ENCODE results near the gene JAML. TPM values are rescaled to one million over a fixed set of nuclear protein-coding genes. Genes with fewer than 3 reads are reported as not detected.
"Not testable (repeated sequence)": the region's sequence is repeated elsewhere in the genome, so short reads cannot be mapped to it uniquely, and the experiment has no call there.

JAML gene
- total RNA-seq, 1 donor from 2014 or later = 6.8 TPM

DNA sequence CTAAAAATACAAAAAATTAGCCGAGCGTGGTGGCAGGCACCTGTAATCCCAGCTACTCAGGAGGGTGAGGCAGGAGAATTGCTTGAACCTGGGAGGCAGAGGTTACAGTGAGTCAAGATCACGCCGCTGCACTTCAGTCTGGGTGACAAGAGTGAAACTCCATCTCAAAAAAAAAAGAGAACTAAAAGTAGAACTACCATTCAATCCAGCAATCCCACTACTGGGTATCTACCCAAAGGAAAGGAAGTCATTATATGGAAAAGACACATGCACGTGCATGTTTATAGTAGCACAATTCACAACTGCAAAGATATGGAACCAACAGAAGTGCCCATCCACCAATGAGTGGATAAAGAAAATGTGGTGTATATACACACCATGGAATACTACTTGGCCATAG lies 41.1 kb downstream of the JAML start:
- H3K27me3 ChIP-seq (ENCODE audit: control insufficient read depth in 3 of 3, insufficient read depth in 3 of 3, low read length in 3 of 3); H3K9ac ChIP-seq (ENCODE audit: low read depth in 1 of 3, low read length in 3 of 3); H3K27ac ChIP-seq (ENCODE audit: low read depth, low read length); H3K4me3 ChIP-seq (ENCODE audit: low read length in 3 of 3); H3K9me3 ChIP-seq (ENCODE audit: control insufficient read depth in 3 of 3, low read length in 3 of 3); H3K36me3 ChIP-seq (ENCODE audit: control insufficient read depth in 3 of 3, insufficient read depth in 3 of 3, low read length in 3 of 3): not testable (repeated sequence)
- H3K4me1 ChIP-seq (ENCODE audit: control insufficient read depth in 3 of 3, insufficient read depth in 3 of 3, low read length in 3 of 3) = peaks cover 8 to 12% (median 12%) of the 10 kb centered on the region in 3 donors

- Histone ChIP-seq H3K27me3 (ENCODE audit: control insufficient read depth in 3 of 3, insufficient read depth in 3 of 3, low read length in 3 of 3) (no peaks in the 10 kb centered on the region), H3K9me3 (ENCODE audit: control insufficient read depth in 3 of 3, low read length in 3 of 3) (no peaks in the 10 kb centered on the region), H3K9ac (ENCODE audit: low read depth in 1 of 3, low read length in 3 of 3) (peak overlapping the region; percentile 30 to 84 (median 45)), H3K4me3 (ENCODE audit: low read length in 3 of 3) (peak overlapping the region; percentile 50 to 70 (median 54)), H3K4me1 (ENCODE audit: control insufficient read depth in 3 of 3, insufficient read depth in 3 of 3, low read length in 3 of 3) (peaks cover 13 to 23% (median 22%) of the 10 kb centered on the region in 3 donors), H3K27ac (ENCODE audit: low read depth, low read length) (peak overlapping the region; percentile 28), H3K36me3 (ENCODE audit: control insufficient read depth in 3 of 3, insufficient read depth in 3 of 3, low read length in 3 of 3) (no peaks in the 10 kb centered on the region)
Observed at GRCh38 chr11:118180300-118180703, 44.5 kb downstream of the JAML start.

GRCh38 chr11:118176778-118177134 lies 48.1 kb downstream of the JAML start:
- Histone ChIP-seq H3K36me3 (ENCODE audit: control insufficient read depth in 3 of 3, insufficient read depth in 3 of 3, low read length in 3 of 3) (no peaks in the 10 kb centered on the region), H3K27me3 (ENCODE audit: control insufficient read depth in 3 of 3, insufficient read depth in 3 of 3, low read length in 3 of 3) (no peaks in the 10 kb centered on the region), H3K27ac (ENCODE audit: low read depth, low read length) (no peak overlapping the region), H3K4me1 (ENCODE audit: control insufficient read depth in 3 of 3, insufficient read depth in 3 of 3, low read length in 3 of 3) (peaks cover 18 to 42% (median 41%) of the 10 kb centered on the region in 3 donors), H3K9me3 (ENCODE audit: control insufficient read depth in 3 of 3, low read length in 3 of 3) (no peaks in the 10 kb centered on the region), H3K9ac (ENCODE audit: low read depth in 1 of 3, low read length in 3 of 3) (peak overlapping the region in 1 of 3 donors; percentile 43), H3K4me3 (ENCODE audit: low read length in 3 of 3) (peak overlapping the region in 1 of 3 donors; percentile 81)

GRCh38 chr11:118175993-118176777 lies 48.6 kb downstream of the JAML start, which contains the start of gene SCN2B:
TSS of gene SCN2B (minus strand) at chr11:118176639. CDS start at chr11:118176431, 208 bp downstream.
- Histone ChIP-seq H3K36me3 (ENCODE audit: control insufficient read depth in 3 of 3, insufficient read depth in 3 of 3, low read length in 3 of 3) (no peaks in the 10 kb centered on the region), H3K9me3 (ENCODE audit: control insufficient read depth in 3 of 3, low read length in 3 of 3) (no peaks in the 10 kb centered on the region), H3K27me3 (ENCODE audit: control insufficient read depth in 3 of 3, insufficient read depth in 3 of 3, low read length in 3 of 3) (peaks cover 0 to 1% (median 0%) of the 10 kb centered on the region in 3 donors), H3K4me3 (ENCODE audit: low read length in 3 of 3) (peak within 1 kb of the TSS; percentile 79 to 86 (median 81)), H3K4me1 (ENCODE audit: control insufficient read depth in 3 of 3, insufficient read depth in 3 of 3, low read length in 3 of 3) (peaks cover 19 to 48% (median 46%) of the 10 kb centered on the region in 3 donors), H3K27ac (ENCODE audit: low read depth, low read length) (peak within 1 kb of the TSS; percentile 76), H3K9ac (ENCODE audit: low read depth in 1 of 3, low read length in 3 of 3) (peak within 1 kb of the TSS; percentile 81 to 97 (median 85))

DNA sequence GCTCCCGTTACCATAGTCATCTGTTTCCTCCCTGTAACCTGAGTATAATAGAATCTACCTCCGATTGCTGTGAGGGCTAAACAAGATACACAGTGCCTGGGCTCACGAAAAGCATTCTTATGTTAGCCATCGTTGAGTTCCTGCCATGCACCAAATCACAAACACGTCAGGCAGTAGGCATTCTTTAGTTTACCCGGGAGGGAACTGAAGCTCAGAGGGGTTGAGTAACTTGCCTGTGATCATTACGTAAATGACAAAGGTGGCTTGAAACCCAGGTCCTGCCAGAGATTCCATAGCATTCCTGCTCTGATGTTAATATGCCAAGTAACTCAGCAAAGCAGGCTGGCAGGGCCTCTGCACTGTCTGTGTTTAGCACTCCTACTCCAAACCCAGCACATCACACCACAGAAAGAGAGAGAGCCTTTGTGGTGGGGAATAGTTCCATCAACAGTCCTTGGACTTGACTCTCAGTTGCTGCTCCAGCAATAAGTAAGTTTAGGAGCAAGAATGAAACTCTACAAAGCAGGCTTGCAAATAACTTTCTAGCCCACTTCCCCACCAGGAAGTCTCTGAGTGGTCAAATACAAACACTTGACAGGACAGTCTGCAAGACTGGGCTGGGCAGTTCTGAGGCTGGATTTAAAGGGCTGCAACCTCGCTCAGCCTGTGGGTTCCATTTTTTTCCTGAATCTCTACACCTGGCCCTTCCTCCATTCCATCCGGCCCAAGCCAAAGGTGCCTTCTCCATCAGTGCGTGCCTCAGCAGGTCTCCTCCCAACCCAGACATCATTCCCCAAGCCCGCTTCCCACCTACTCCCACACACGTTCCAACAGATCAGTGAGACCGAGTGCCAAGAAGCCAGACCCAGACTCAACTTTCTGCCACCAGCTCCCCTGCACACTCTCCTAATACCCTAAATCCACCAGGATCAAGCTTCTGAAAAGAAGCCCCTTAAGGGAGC lies 49.5 kb downstream of the JAML start:
- H3K36me3 ChIP-seq (ENCODE audit: control insufficient read depth in 3 of 3, insufficient read depth in 3 of 3, low read length in 3 of 3) = no peaks in the 10 kb centered on the region
- H3K9ac ChIP-seq (ENCODE audit: low read depth in 1 of 3, low read length in 3 of 3) = peak overlapping the region; percentile 81 to 97 (median 85)
- peak overlapping the region; percentile 79 to 86 (median 81) for H3K4me3 ChIP-seq (ENCODE audit: low read length in 3 of 3)
- peak overlapping the region; percentile 76 for H3K27ac ChIP-seq (ENCODE audit: low read depth, low read length)
- H3K27me3 ChIP-seq (ENCODE audit: control insufficient read depth in 3 of 3, insufficient read depth in 3 of 3, low read length in 3 of 3) = peaks cover 0 to 4% (median 0%) of the 10 kb centered on the region in 3 donors
- peaks cover 21 to 49% (median 45%) of the 10 kb centered on the region in 3 donors for H3K4me1 ChIP-seq (ENCODE audit: control insufficient read depth in 3 of 3, insufficient read depth in 3 of 3, low read length in 3 of 3)
- no peaks in the 10 kb centered on the region for H3K9me3 ChIP-seq (ENCODE audit: control insufficient read depth in 3 of 3, low read length in 3 of 3)

GRCh38 chr11:118174006-118174567 lies 50.7 kb downstream of the JAML start:
- Histone ChIP-seq H3K9ac (ENCODE audit: low read depth in 1 of 3, low read length in 3 of 3) (peak overlapping the region in 1 of 3 donors; percentile 97), H3K4me1 (ENCODE audit: control insufficient read depth in 3 of 3, insufficient read depth in 3 of 3, low read length in 3 of 3) (peaks cover 14 to 43% (median 42%) of the 10 kb centered on the region in 3 donors), H3K4me3 (ENCODE audit: low read length in 3 of 3) (peak overlapping the region in 2 of 3 donors; percentile 7 to 35), H3K27me3 (ENCODE audit: control insufficient read depth in 3 of 3, insufficient read depth in 3 of 3, low read length in 3 of 3) (peaks cover 0 to 12% (median 0%) of the 10 kb centered on the region in 3 donors), H3K36me3 (ENCODE audit: control insufficient read depth in 3 of 3, insufficient read depth in 3 of 3, low read length in 3 of 3) (no peaks in the 10 kb centered on the region), H3K27ac (ENCODE audit: low read depth, low read length) (no peak overlapping the region), H3K9me3 (ENCODE audit: control insufficient read depth in 3 of 3, low read length in 3 of 3) (no peaks in the 10 kb centered on the region)

GRCh38 chr11:118172356-118172755 lies 52.5 kb downstream of the JAML start:
- Histone ChIP-seq H3K9me3 (ENCODE audit: control insufficient read depth in 3 of 3, low read length in 3 of 3) (no peaks in the 10 kb centered on the region), H3K4me3 (ENCODE audit: low read length in 3 of 3) (no peak overlapping the region), H3K36me3 (ENCODE audit: control insufficient read depth in 3 of 3, insufficient read depth in 3 of 3, low read length in 3 of 3) (peaks cover 0 to 8% (median 2%) of the 10 kb centered on the region in 3 donors), H3K4me1 (ENCODE audit: control insufficient read depth in 3 of 3, insufficient read depth in 3 of 3, low read length in 3 of 3) (peaks cover 14 to 44% (median 43%) of the 10 kb centered on the region in 3 donors), H3K27ac (ENCODE audit: low read depth, low read length) (no peak overlapping the region), H3K27me3 (ENCODE audit: control insufficient read depth in 3 of 3, insufficient read depth in 3 of 3, low read length in 3 of 3) (peaks cover 0 to 12% (median 0%) of the 10 kb centered on the region in 3 donors), H3K9ac (ENCODE audit: low read depth in 1 of 3, low read length in 3 of 3) (no peak overlapping the region)

- peaks cover 0 to 12% (median 4%) of the 10 kb centered on the region in 3 donors for H3K36me3 ChIP-seq (ENCODE audit: control insufficient read depth in 3 of 3, insufficient read depth in 3 of 3, low read length in 3 of 3)
- peak overlapping the region in 1 of 3 donors; percentile 62 for H3K9ac ChIP-seq (ENCODE audit: low read depth in 1 of 3, low read length in 3 of 3)
- H3K27me3 ChIP-seq (ENCODE audit: control insufficient read depth in 3 of 3, insufficient read depth in 3 of 3, low read length in 3 of 3) = peaks cover 0 to 12% (median 0%) of the 10 kb centered on the region in 3 donors
- peaks cover 14 to 44% (median 43%) of the 10 kb centered on the region in 3 donors for H3K4me1 ChIP-seq (ENCODE audit: control insufficient read depth in 3 of 3, insufficient read depth in 3 of 3, low read length in 3 of 3)
- H3K4me3 ChIP-seq (ENCODE audit: low read length in 3 of 3) = peak overlapping the region; percentile 1 to 35 (median 14)
- H3K9me3 ChIP-seq (ENCODE audit: control insufficient read depth in 3 of 3, low read length in 3 of 3) = no peaks in the 10 kb centered on the region
- H3K27ac ChIP-seq (ENCODE audit: low read depth, low read length) = no peak overlapping the region
Observed at GRCh38 chr11:118171269-118172062, 53.3 kb downstream of the JAML start.

DNA sequence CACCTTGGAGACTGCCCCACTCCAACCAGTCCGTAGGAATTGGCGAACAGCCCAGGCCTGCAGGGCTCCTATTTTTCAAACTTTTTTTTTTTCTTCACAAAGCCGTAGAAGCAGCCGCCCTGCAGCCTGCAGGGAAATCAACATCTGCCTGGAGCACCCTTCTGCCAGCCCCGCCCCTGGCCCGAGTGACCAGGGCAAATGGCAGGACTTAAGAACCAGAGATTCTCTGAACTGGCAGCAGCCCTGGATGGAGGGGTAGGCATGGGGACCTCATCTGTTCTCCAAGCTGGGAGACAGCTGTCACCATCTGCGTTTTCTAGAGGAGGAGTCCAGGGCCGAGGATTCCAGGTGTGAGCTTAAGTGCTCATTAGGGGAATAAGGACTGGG lies 53.9 kb downstream of the JAML start:
- peaks cover 14 to 40% (median 37%) of the 10 kb centered on the region in 3 donors for H3K4me1 ChIP-seq (ENCODE audit: control insufficient read depth in 3 of 3, insufficient read depth in 3 of 3, low read length in 3 of 3)
- peaks cover 0 to 12% (median 4%) of the 10 kb centered on the region in 3 donors for H3K36me3 ChIP-seq (ENCODE audit: control insufficient read depth in 3 of 3, insufficient read depth in 3 of 3, low read length in 3 of 3)
- H3K9me3 ChIP-seq (ENCODE audit: control insufficient read depth in 3 of 3, low read length in 3 of 3) = no peaks in the 10 kb centered on the region
- peak overlapping the region in 1 of 3 donors; percentile 62 for H3K9ac ChIP-seq (ENCODE audit: low read depth in 1 of 3, low read length in 3 of 3)
- no peak overlapping the region for H3K27ac ChIP-seq (ENCODE audit: low read depth, low read length)
- H3K4me3 ChIP-seq (ENCODE audit: low read length in 3 of 3) = peak overlapping the region in 1 of 3 donors; percentile 35
- peaks cover 0 to 12% (median 0%) of the 10 kb centered on the region in 3 donors for H3K27me3 ChIP-seq (ENCODE audit: control insufficient read depth in 3 of 3, insufficient read depth in 3 of 3, low read length in 3 of 3)
